Hematopoietic multipotent progenitor cell (in vitro differentiated cells): ENCODE results near the gene NLK. TPM values are rescaled to one million over a fixed set of nuclear protein-coding genes. Genes with fewer than 3 reads are reported as not detected.
"Not testable (repeated sequence)": the region's sequence is repeated elsewhere in the genome, so short reads cannot be mapped to it uniquely, and the experiment has no call there.

Experiments used
- DNase-seq, 3 donors: peaks; one replicate each; pipeline ENCODE4 v3.0.0-alpha.2; 2011 to 2015; ENCODE audit warnings: low read depth in 2 of 3, low spot score in 2 of 3
- total RNA-seq: library from RNA; depleted of rRNA; stranded (reverse); fragments of >200 nt; gene quantifications from one replicate; pipeline ENCODE4 v1.2.3, GENCODE V29; 2012

The NLK gene
- total RNA-seq, 1 donor, result 45.8 TPM

DNA sequence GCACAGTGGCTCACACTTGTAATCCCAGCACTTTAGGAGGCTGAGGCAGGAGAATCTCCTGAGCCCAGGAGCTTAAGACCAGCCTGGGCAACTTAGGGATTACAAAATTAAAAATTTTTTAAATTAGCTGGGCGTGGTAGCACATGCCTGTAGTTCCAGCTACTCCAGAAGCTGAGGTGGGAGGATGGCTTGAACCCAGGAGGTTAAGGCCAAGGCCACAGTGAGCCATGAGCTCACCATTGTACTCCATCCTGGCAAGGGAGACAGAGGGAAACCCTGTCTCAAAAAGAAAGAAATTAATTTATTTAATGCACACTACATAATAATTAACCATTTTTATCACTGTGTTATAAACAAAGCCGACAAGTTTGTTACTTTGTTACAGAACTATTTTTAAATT lies 145.5 kb downstream of the NLK start:
- DNase-seq, result no peak

DNA sequence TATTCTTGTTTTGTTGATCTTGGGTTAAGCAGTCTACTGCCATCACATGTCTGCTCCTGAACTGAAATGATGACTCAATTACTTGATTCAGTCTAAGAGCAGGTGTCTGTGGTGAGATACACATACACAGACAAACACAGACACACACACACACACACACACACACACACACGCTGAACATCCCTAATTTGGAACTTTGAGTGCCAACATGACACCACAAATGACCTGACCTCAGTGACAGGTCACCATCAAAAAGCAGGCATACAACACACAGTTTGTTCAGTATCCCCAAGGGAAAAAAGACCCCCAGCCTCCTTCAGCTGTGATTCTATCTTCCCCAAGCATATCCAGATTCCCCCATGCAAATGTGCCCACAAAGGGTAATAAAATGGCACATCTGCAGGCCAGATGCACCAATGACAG lies 146.4 kb downstream of the NLK start:
- DNase-seq, result peak in 2 of 3 donors; percentile 22 to 32

DNA sequence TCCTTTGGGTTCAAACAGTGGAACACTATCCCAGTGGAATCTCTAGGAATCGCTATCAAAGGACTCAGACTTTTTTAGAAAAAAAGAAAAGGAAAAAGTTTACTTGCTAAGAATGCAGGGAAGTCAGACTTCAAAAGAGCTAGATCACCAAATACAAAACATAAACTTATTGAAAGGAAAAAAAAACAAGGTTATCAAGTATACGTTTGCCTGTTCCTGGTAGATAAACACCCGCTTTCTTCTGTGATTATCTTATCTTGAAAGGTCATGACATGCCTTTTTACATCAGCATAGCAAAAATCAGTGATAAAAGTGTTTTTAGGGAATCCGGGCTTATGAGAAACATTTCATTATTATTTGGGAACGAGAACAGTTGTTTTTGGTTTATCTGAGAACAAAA lies 147.2 kb downstream of the NLK start:
- peak in 1 of 3 donors; percentile 23 for DNase-seq

DNA sequence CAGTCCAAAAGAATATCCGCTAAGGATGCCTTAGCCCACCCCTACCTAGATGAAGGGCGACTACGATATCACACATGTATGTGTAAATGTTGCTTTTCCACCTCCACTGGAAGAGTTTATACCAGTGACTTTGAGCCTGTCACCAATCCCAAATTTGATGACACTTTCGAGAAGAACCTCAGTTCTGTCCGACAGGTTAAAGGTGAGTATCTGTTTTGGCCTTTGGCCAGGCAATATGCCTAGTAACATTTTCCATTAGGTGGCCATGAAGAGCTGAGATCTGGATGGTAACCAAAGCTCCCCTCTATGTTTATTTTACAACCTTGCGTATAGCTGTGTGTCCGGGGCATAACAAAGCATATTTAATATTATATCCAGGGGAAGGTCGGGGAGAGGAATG lies 148.5 kb downstream of the NLK start:
- no peak for DNase-seq

DNA sequence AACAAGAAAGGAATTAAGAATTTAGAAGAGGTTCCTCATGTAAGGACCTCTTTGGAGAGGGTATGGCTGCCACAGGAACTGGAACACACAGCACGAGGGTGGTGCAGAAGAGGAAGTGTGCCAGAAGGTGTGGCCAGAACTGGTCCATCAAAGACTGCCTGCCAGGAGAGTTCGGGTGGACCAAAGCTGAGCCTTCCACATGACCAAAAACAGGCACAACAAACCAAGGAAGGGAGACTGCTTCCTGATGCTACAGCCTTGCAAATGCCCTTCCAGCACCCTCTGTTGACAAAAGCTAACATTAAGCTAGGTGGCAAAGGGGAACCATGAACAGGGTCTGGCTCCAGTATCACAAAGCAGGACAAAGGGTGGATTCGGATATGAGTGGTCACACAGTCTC lies 150.8 kb downstream of the NLK start:
- DNase-seq, result peak in 2 of 3 donors; percentile 24 to 46

DNA sequence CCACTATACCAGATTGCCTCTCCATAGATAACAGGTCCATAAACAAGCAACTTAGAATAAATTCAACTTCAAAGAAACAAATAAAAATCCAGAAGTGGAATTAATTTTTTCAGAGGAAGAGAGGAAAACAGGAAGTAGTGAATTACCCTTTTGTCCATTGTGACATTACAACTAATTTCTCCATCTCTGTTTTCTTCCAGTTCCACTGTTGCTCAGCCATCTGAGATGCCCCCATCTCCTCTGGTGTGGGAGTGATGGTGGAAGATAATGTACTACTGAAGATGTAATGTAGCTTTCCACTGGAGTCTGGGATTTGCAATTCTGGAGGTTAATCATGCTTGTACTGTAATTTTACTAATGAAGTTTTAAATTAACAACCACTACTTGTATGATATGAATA lies 151.9 kb downstream of the NLK start:
- no peak for DNase-seq

DNA sequence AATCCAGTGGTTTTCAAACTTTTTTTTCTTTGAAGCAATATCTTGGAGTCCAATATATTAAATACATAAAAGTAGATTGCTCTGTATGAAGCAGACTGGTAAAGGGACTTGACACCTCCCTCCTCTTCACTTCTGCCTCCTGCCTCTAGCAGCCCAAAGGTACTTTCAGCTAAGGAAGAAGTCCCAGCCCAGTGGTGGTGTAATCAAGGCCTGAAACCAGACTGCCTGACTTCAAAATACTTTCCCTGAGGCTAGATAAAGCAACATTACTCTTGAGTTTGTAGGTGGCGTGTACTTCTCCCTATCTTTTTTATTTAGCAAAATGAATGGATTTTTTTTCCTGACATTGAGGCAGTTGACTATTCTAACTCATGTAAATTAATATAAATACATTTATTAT lies 154.2 kb downstream of the NLK start:
- no peak for DNase-seq

DNA sequence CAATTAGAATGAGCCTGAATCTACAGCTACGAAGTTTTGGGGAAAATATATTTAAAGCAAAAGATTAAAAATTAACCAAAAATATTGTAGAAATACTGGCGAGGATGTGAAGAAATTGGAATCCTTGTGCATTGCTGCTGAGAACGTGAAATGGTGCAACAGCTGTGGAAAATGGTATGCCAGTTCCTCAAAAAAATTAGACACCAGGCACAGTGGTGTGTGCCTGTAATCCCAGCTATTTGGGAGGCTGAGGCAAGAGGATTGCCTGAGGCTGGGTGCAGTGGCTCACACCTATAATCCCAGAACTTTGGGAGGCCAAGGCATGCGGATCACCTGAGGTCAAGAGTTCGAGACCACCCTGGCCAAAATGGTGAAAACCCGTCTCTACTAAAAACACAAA lies 156.6 kb downstream of the NLK start:
- no peak for DNase-seq

DNA sequence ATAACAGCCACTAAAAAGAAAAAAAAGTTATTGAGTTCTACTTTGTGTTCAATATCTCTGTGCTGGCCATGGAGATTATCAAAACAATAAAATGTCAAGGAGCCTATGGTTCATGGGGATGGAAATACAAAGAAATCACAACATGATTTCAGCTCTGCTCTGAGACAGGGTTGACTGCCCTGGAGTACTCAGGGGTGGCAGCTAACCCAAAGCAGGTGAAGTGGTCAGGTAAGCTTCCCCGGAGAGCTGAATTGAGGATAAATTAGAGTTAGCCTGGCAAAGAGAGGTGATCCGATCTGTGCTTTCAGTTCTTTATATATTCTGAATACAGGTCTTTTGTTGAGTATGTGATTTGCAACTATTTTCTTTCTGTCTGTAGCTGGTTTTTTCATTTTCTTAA lies 157.3 kb downstream of the NLK start:
- no peak for DNase-seq

DNA sequence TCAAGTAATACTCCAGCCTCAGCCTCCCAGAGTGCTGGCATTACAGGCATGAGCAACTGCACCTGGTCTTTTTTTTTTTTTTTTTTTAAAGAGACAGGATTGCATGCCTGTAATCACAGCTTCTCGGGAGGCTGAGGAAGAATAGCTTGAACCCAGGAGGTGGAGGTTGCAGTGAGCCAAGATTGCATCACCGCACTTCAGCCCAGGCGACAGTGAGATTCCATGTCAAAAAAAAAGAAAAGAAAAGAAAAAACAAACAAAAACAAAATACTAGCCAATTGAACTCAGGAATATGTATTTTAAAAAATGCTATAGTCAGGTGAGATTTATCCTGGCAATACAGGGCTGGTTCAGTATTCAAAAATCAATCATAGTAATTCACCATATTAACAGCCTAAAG lies 158.8 kb downstream of the NLK start:
- DNase-seq, result no peak

DNA sequence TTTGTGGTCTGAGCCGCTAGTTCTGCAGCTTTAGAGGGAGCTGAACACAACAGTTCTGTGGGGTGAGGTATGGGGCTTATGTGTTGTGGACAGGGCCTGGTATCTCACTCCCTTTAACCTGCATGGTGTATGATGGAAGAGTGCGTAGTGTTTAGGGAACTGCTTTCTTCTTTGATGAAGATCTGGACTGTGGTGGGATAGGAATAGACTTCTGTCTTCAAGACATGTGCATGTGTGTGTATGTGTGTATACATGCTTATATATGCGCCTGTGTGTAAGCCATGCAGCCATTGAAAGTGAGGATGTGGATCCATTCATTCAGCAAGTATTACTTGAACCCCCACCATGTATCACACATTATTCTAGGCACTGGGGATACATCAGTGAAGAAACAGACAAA lies 161.8 kb downstream of the NLK start:
- no peak for DNase-seq

DNA sequence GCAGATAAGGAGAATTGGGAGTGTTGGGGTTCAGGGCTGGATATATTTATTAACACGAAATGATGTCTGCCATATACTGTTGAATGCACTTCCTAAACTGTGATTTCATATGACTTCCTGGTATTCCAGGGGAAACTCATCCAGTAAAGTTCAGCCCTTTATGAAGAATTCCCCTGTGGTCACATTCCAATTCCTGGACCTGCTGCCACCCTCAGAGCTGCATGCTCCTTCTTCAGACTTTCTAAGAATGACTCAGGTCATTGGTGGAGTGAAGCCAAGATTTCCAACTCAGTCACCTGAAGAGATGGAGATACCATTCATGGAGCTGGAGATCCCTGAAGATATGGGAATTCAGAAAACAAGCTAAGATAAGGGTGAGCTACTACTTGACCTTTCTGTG lies 162.3 kb downstream of the NLK start:
- no peak for DNase-seq

DNA sequence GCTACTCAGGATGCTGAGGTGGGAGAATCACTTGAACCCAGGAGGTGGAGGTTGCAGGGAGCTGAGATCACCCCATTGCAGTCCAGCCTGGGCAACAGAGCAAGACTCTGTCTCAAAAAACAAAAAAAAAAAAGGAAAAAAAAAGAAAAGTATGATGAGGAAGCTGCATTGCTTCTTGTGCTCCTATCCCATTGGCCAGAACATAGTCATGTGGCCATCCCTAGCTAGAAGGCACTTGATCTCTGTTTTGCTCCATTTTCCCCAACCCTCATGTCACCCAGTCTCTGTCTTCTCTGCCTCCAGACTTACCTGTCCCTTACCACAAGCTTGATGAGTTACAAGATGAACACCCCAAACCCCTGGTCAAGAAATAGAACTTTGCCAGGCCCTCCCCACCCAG lies 163.8 kb downstream of the NLK start:
- DNase-seq, result no peak

DNA sequence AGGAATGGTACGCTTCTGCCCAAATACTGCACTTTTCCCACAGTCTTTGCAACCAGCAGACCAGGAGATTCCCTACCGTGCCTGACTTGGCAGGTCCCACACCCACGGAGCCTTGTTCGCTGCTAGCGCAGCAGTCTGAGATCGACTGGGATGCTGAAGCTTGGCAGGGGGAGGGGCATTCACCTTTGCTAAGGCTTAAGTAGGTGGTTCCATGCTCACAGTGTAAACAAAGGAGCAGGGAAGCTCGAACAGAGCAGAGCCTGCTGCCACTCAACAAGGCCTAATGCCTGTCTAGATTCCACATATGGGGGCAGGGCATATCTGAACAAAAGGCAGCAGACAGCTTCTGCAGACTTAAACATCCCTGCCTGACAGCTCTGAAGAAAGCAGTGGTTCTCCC lies 169.3 kb downstream of the NLK start:
- no peak for DNase-seq

DNA sequence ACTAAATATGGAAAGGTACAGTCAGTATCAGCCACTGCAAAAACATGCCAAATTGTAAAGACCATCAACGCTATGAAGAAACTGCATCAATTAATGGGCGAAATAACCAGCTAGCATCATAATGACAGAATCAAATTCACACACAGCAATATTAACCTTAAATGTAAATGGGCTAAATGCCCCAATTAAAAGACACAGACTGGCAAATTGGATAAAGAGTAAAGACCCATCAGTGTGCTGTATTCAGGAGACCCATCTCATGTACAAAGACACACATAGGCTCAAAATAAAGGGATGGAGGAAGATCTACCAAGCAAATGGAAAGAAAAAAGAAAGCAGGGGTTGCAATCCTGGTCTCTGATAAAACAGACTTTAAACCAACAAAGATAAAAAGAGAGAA lies 171.1 kb downstream of the NLK start:
- not testable (repeated sequence) for DNase-seq

DNA sequence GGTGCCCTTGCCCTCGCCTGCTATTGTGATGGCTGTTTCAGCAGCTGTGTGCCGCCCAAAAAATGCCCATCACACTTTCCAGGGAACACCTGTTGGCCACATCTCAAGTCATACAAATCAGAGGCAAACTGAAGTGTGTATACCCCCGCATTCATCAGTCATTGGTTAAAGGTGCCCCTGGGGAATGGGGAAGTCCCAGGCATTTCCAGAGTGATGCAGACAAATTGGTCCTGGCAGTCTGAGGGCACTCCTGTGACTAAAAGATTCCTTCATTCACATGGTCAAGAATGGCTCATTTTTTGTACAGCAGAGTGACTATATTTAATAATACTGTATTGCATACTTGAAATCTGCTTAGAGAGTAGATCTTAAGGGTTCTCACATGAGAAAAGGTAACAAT lies 173.6 kb downstream of the NLK start:
- DNase-seq, result no peak

DNA sequence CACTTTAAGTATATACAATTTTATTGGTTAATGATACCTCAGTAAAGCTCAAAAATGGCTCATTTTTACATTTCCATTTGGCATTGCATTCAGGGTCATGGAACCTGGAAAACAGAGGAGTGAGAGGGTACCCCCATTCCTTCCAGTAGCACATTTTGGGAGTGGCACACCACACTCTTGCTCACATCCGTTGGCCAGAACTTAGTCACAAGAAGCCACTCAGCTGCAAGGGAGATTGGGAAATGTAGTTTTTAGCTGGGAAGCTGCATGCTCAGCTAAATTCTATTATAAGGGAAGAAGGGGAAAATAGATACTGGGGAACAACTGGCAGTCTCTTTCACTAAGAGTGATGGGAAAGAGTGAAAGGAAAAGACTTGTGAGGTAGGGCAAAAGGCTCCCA lies 174.1 kb downstream of the NLK start:
- DNase-seq, result no peak

DNA sequence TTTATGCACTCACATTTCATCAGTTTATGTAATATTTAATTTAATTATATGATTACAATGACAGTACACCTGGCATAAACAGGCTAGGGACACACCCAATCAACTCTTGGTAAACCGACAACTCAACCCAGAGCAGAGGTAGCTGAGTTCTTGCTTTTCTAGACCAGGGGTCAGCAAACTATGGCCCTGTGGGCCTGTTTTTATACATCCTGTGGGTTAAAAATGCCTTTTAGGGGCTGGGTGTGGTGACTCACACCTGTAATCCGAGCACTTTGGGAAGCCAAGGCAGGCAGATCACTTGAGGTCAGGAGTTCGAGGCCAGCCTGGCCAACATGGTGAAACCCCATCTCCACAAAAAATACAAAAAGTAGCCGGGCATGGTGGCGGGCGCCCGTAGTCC lies 177.3 kb downstream of the NLK start:
- no peak for DNase-seq

DNA sequence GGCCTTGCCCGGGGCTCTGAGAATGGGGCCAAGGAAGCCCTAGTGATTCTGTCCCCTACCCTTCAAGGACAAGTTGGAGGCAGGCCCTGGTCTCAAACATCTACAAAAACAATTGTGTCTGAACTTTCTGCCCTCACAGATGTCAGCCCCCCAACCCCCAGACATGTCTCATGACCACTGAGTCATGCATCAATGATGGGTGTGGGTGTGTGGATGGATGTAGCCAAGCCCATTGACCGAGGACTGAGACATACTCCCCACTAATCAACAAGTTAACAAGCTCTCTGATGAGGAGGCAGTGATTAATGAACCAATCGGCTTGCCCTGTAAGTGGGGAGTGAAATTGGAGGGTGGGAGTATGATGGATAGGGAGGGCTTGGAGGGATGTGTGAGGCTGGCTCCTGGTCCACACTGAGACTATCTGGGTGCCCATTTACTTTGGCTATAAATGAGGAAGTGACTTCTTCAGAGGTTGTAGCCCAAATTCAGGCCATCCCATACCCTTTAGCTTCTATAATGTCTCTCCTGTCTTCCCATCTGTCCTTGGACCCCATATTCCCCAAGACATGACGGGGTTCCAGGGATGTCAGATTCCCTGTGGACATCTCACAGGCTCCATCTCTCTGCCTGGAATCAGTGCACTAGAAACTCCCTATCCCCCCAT lies 179.4 kb downstream of the NLK start:
- DNase-seq, result no peak

DNA sequence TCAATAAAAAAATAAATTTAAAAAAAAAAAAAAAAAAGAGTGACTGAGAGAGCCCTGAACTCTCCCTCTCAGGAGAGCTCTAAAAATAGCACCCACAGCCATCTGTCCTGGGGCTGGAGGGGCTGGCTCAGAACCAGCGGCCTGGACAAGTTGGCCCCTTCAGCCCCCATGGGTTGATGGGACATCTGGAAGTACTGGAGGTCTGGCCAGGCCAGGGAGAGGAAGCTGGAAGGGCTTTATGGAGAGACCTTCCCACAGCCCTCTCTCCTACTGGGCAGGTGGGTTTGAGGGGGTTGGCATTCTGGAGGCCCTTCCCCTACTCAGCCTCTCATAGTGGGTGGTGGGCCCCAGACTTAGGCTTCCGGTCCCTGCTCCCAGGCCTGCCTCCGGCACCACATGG lies 182.8 kb downstream of the NLK start:
- DNase-seq, result no peak

DNA sequence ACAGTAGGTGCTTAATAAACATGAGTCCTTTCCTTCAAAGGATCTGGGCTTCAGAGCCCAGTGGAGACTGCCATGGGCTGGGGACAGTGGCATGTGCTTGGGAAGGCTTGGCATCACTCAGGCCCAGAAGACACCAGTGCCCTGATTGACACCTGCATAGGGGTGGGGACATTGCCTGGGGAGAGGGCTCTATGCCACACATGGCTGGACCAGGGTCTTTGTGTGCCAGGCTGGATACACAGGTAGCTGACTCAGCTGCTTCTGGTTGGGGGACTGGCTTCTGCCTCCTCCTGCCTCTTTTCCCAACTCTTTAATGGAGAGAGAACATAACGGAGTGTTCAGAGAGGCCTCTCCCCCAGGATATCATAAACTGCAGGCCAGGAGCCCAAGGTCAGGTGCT lies 183.4 kb downstream of the NLK start:
- DNase-seq, result no peak

DNA sequence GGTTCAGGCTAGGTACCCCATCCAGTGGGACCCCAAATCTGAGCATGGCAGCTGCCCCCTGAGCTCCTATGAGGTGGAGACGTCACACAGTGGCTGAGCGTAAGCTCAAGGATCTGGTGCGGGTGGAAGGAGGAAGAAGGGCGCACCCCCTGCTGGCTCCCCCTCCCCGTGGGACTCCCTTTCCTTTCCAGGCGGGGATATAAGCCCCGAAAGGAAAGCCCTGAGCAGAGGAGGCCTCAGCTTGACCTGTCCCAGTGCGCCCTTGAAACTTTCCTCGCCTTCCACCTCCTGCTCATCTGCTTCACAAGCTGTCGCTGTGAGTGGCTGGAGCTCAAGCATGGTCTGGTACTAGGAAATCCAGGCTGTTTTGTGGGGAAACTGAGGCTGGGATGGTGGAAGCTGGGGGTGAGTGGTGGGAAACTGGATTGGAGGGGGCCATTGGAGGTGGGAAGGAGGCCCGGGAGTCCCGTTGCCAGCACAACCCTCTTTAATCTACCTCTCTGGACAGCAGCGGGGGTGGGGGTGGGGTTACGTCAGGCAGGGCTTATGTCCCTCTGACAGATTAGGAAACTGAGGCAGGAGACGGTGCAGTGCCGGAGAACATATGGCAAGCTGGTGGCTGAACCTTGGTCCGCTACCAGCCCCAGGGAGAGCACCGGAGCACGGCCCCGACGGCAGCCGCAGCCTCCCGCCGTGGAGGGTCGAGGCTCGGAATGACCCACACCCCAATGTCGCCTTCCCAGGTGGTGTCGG lies 184.3 kb downstream of the NLK start:
- DNase-seq, result no peak
